Tibial nerve (tissue), 4 donors: Measurements from ENCODE around the gene SERINC5. TPM values are rescaled to one million over a fixed set of nuclear protein-coding genes. Genes with fewer than 3 reads are reported as not detected.
"Not testable (repeated sequence)": the region's sequence is repeated elsewhere in the genome, so short reads cannot be mapped to it uniquely, and the experiment has no call there.

Experiments
- DNase-seq, 2 donors: peaks; one replicate each; pipeline ENCODE4 v3.0.0-alpha.2; 2019; ENCODE audit warnings: low spot score in 2 of 2
- H3K27ac ChIP-seq, 4 donors: fragments of 200-600 bp; sonication (generic) in 3 of 4; one replicate each; pipeline ENCODE4 v1.5.1; 2017 to 2019; ENCODE audit warnings: mild to moderate bottlenecking in 1 of 4
- H3K27me3 ChIP-seq, 2 donors: fragments of 200-600 bp; sonication (generic) in 1 of 2; one replicate each; pipeline versions ENCODE4 v1.5.1 to v1.6.0; 2017 to 2019
- H3K36me3 ChIP-seq, 3 donors: fragments of 200-600 bp; sonication (generic); one replicate each; pipeline ENCODE4 v1.5.1; 2018 to 2019
- H3K4me1 ChIP-seq, 4 donors: fragments of 200-600 bp; sonication (generic) in 3 of 4; one replicate each; pipeline ENCODE4 v1.5.1; 2017 to 2019
- H3K4me3 ChIP-seq, 4 donors: fragments of 200-600 bp; sonication (generic) in 3 of 4; one replicate each; pipeline ENCODE4 v1.5.1; 2017 to 2019; ENCODE audit warnings: mild to moderate bottlenecking in 1 of 4, moderate library complexity in 1 of 4
- H3K9me3 ChIP-seq, 4 donors: fragments of 200-600 bp; sonication (generic) in 3 of 4; one replicate each; pipeline ENCODE4 v1.5.1; 2017 to 2019
- CTCF ChIP-seq, 5 experiments: fragments of 200-600 bp in 3 of 5; fragments of 450-650 bp in 2 of 5; sonication (generic) in 3 of 5; IDR thresholded peaks; one replicate each; pipeline ENCODE4 v1.5.1; 2016 to 2019; ENCODE audit warnings: antibody characterized with exemption in 5 of 5, mild to moderate bottlenecking in 3 of 5, moderate library complexity in 2 of 5
- EP300 ChIP-seq, 2 donors: sonication (generic); formaldehyde crosslinking; IDR thresholded peaks; one replicate each; pipeline ENCODE4 v1.6.1; 2017; ENCODE audit warnings: antibody characterized with exemption in 2 of 2, mild to moderate bottlenecking in 1 of 2
- POLR2A ChIP-seq, 2 donors: fragments of 450-650 bp; IDR thresholded peaks; one replicate each; pipeline ENCODE4 v1.6.1; 2017; ENCODE audit warnings: antibody characterized with exemption in 2 of 2, mild to moderate bottlenecking in 2 of 2, moderate library complexity in 2 of 2
- WGBS, 2 donors: methylation state at CpG; one replicate each; pipeline ENCODE4 v1.1.5; 2018; 5-methylcytosine and 5-hydroxymethylcytosine counted together
- total RNA-seq, 4 donors: library from RNA; depleted of rRNA; stranded (reverse); fragments of >200 nt; gene quantifications; one replicate each; pipeline ENCODE4 v1.1.0, GENCODE V29; 2016

Gene SERINC5
- total RNA-seq, 4 donors from 2014 or later = 29.1 to 35.8 (median 32.3) TPM

GRCh38 chr5:80156156-80156555 is 99.7 kb downstream of the SERINC5 start:
- H3K9me3 ChIP-seq = no peaks in the 10 kb centered on the region
- H3K27ac ChIP-seq = peak overlapping the region in 2 of 4 donors; percentile 45 to 51
- no peak overlapping the region for H3K4me3 ChIP-seq
- H3K27me3 ChIP-seq = no peaks in the 10 kb centered on the region
- peaks cover 0 to 25% (median 7%) of the 10 kb centered on the region in 4 donors for H3K4me1 ChIP-seq
- WGBS, 2 donors = 33 to 37% methylated on average over 5 of the region's 5 CpGs
- peaks cover 0 to 47% (median 0%) of the 10 kb centered on the region in 3 donors for H3K36me3 ChIP-seq
- DNase-seq = no peak
- TF ChIP-seq EP300 (IDR thresholded peaks at IDR 0.05) (no peak), POLR2A (IDR thresholded peaks at IDR 0.05) (no peak), CTCF (IDR thresholded peaks at IDR 0.05) (no peak)

GRCh38 chr5:80154749-80155148 is 101.1 kb downstream of the SERINC5 start:
- no peaks in the 10 kb centered on the region for H3K27me3 ChIP-seq
- peaks cover 0 to 51% (median 3%) of the 10 kb centered on the region in 3 donors for H3K36me3 ChIP-seq
- no peak overlapping the region for H3K4me3 ChIP-seq

GRCh38 chr5:80154289-80154688 is 101.6 kb downstream of the SERINC5 start:
- not testable (repeated sequence) for H3K27me3 ChIP-seq, H3K9me3 ChIP-seq, DNase-seq, H3K4me3 ChIP-seq
- Histone ChIP-seq H3K36me3 (peaks cover 0 to 51% (median 4%) of the 10 kb centered on the region in 3 donors), H3K4me1 (peaks cover 0 to 25% (median 7%) of the 10 kb centered on the region in 4 donors), H3K27ac (peak overlapping the region in 2 of 4 donors; percentile 56 to 68)
- WGBS, 2 donors = 79 to 88% methylated on average over 8 of the region's 8 CpGs

More at GRCh38 chr5:80154749-80155148, 101.1 kb downstream of the SERINC5 start:
- H3K9me3 ChIP-seq = no peaks in the 10 kb centered on the region
- no peak for DNase-seq
- peaks cover 0 to 25% (median 7%) of the 10 kb centered on the region in 4 donors for H3K4me1 ChIP-seq
- 80 to 91% methylated on average over 4 of the region's 4 CpGs for WGBS, 2 donors
- TF ChIP-seq EP300 (IDR thresholded peaks at IDR 0.05) = no peak
- TF ChIP-seq POLR2A (IDR thresholded peaks at IDR 0.05) = no peak
- no peak for TF ChIP-seq CTCF (IDR thresholded peaks at IDR 0.05)
- H3K27ac ChIP-seq = peak overlapping the region in 2 of 4 donors; percentile 54 to 68

GRCh38 chr5:80153586-80154126 is 102.2 kb downstream of the SERINC5 start:
- H3K4me1 ChIP-seq = peaks cover 0 to 28% (median 7%) of the 10 kb centered on the region in 4 donors
- no peaks in the 10 kb centered on the region for H3K9me3 ChIP-seq
- H3K4me3 ChIP-seq = no peak overlapping the region
- H3K27ac ChIP-seq = peak overlapping the region in 3 of 4 donors; percentile 4 to 68 (median 56)
- DNase-seq = no peak
- TF ChIP-seq CTCF (IDR thresholded peaks at IDR 0.05) (no peak), POLR2A (IDR thresholded peaks at IDR 0.05) (no peak), EP300 (IDR thresholded peaks at IDR 0.05) (no peak)
- no peaks in the 10 kb centered on the region for H3K27me3 ChIP-seq
- WGBS, 2 donors = 43% methylated on average over 8 of the region's 8 CpGs
- H3K36me3 ChIP-seq = peaks cover 0 to 46% (median 4%) of the 10 kb centered on the region in 3 donors

GRCh38 chr5:80152778-80153177 is 103.1 kb downstream of the SERINC5 start:
- TF ChIP-seq POLR2A (IDR thresholded peaks at IDR 0.05) (no peak), CTCF (IDR thresholded peaks at IDR 0.05) (no peak), EP300 (IDR thresholded peaks at IDR 0.05) (no peak)
- DNase-seq = no peak
- peak overlapping the region in 3 of 4 donors; percentile 4 to 68 (median 56) for H3K27ac ChIP-seq
- H3K36me3 ChIP-seq = peaks cover 0 to 38% (median 4%) of the 10 kb centered on the region in 3 donors
- WGBS, 2 donors = 71 to 82% methylated on average over 5 of the region's 5 CpGs
- H3K9me3 ChIP-seq = no peaks in the 10 kb centered on the region
- peaks cover 0 to 29% (median 7%) of the 10 kb centered on the region in 4 donors for H3K4me1 ChIP-seq
- no peaks in the 10 kb centered on the region for H3K27me3 ChIP-seq
- no peak overlapping the region for H3K4me3 ChIP-seq
